ENCODE data around the gene RNF144A. TPM values are rescaled to one million over a fixed set of nuclear protein-coding genes. Genes with fewer than 3 reads are reported as not detected.

Gene RNF144A
- total RNA-seq, 2 donors from 2014 or later: 17.2 to 66.1 TPM

Other genes starting within 250 kb of the RNF144A start
- 1 to 10 TPM; 5.7 to 6.4 TPM for gene CMPK2, start 51.5 kb upstream of the RNF144A start, total RNA-seq
- gene RSAD2, start 39.6 kb upstream of the RNF144A start, total RNA-seq: 1 to 10 TPM; 2.2 to 6.8 TPM

All from natural killer cell treated with Interleukin-12 subunit alpha and Interleukin-12 subunit beta and Interleukin-15 and Interleukin-18, amount 100 ng/mL, for 72 hours (primary cell).